Retinal pigment epithelial cell (primary cell): Measurements from ENCODE around the gene ABCB9.

Experiments
- DNase-seq: peaks from one replicate; pipeline ENCODE4 v3.0.0-alpha.2; 2010; ENCODE audit warnings: low read depth
- H3K4me3 ChIP-seq: 2 replicates; pipeline ENCODE4 v1.5.1; 2011; ENCODE audit warnings: mild to moderate bottlenecking, low read length, control low read depth, moderate library complexity
- CTCF ChIP-seq: conservative IDR thresholded peaks from 2 replicates; pipeline ENCODE4 v1.5.1; 2011; ENCODE audit warnings: low read depth, low read length, control low read depth, inconsistent platforms

The ABCB9 gene

GRCh38 chr12:122976648-122976975 lies 10.3 kb upstream of the ABCB9 start:
- no peak for TF ChIP-seq CTCF
- DNase-seq = no peak
- H3K4me3 ChIP-seq = no peak overlapping the region

- no peak for TF ChIP-seq CTCF
- peak overlapping the region; percentile 98 for H3K4me3 ChIP-seq
- DNase-seq = no peak
These were observed 9.8 kb upstream of the ABCB9 start for GRCh38 chr12:122975790-122976647.

GRCh38 chr12:122974892-122975789 lies 8.9 kb upstream of the ABCB9 start, which contains the start of gene OGFOD2:
OGFOD2 (plus strand) TSS chr12:122975244; CDS start chr12:122975252, 8 bp downstream.
- DNase-seq = peak; percentile 66
- peak within 1 kb of the TSS; percentile 98 for H3K4me3 ChIP-seq
- TF ChIP-seq CTCF = no peak

- DNase-seq = peak; percentile 96
- peak overlapping the region; percentile 98 for H3K4me3 ChIP-seq
- TF ChIP-seq CTCF = no peak
These were observed 8.1 kb upstream of the ABCB9 start for GRCh38 chr12:122974274-122974891.

- no peak overlapping the region for H3K4me3 ChIP-seq
- no peak for DNase-seq
- no peak for TF ChIP-seq CTCF
These were observed 3.4 kb upstream of the ABCB9 start for GRCh38 chr12:122969676-122970075.

- TF ChIP-seq CTCF = no peak
- no peak for DNase-seq
- H3K4me3 ChIP-seq = no peak overlapping the region
These were observed 1.8 kb upstream of the ABCB9 start for GRCh38 chr12:122968104-122968503.
